Activated CD8-positive, alpha-beta memory T cell treated with anti-CD3 and anti-CD28 coated beads, Interleukin-2, amount 50 U/mL, for 1 hour (primary cell): ENCODE data around the gene ODAD2.
"Not testable (repeated sequence)": the region's sequence is repeated elsewhere in the genome, so short reads cannot be mapped to it uniquely, and the experiment has no call there.

Experiments used
- DNase-seq: peaks from one replicate; pipeline ENCODE4 v3.0.0-alpha.2; 2020; ENCODE audit errors: extremely low read depth

Gene ODAD2

GRCh38 chr10:27998954-27999275, at the start of gene ODAD2:
TSS of gene ODAD2 (minus strand) at chr10:27999079. CDS start at chr10:27995142, 3,937 bp downstream.
- no peak for DNase-seq

- no peak for DNase-seq
These were observed 48.2 kb upstream of the ODAD2 start for GRCh38 chr10:28047061-28047460.

GRCh38 chr10:28046579-28046978, 47.7 kb upstream of the ODAD2 start:
- DNase-seq = no peak

GRCh38 chr10:28043941-28044340, 45.1 kb upstream of the ODAD2 start:
- DNase-seq = no peak

GRCh38 chr10:28036587-28036986, 37.7 kb upstream of the ODAD2 start:
- no peak for DNase-seq

GRCh38 chr10:28020993-28021982, 22.4 kb upstream of the ODAD2 start:
- DNase-seq = no peak

- no peak for DNase-seq
These were observed 21.4 kb upstream of the ODAD2 start for GRCh38 chr10:28020080-28020860.

GRCh38 chr10:28014651-28015050, 15.8 kb upstream of the ODAD2 start:
- DNase-seq = no peak

- no peak for DNase-seq
These were observed 14.2 kb upstream of the ODAD2 start for GRCh38 chr10:28012990-28013515.

- DNase-seq = no peak
These were observed 11.9 kb upstream of the ODAD2 start for GRCh38 chr10:28010821-28011220.

GRCh38 chr10:28008054-28008453, 9.2 kb upstream of the ODAD2 start:
- DNase-seq = no peak

GRCh38 chr10:28001353-28001752, 2.5 kb upstream of the ODAD2 start:
- DNase-seq = no peak

GRCh38 chr10:27998178-27998953, 513 bp downstream of the ODAD2 start:
- DNase-seq = no peak

GRCh38 chr10:27997865-27998177, 1.1 kb downstream of the ODAD2 start:
- no peak for DNase-seq

GRCh38 chr10:27995311-27995710, 3.6 kb downstream of the ODAD2 start:
- DNase-seq = no peak

GRCh38 chr10:27989357-27989756, 9.5 kb downstream of the ODAD2 start:
- not testable (repeated sequence) for DNase-seq

GRCh38 chr10:27986821-27987220, 12.1 kb downstream of the ODAD2 start:
- DNase-seq = no peak

GRCh38 chr10:27982875-27983543, 15.9 kb downstream of the ODAD2 start:
- no peak for DNase-seq

GRCh38 chr10:27981744-27982143, 17.1 kb downstream of the ODAD2 start:
- no peak for DNase-seq

- not testable (repeated sequence) for DNase-seq
These were observed 28.1 kb downstream of the ODAD2 start for GRCh38 chr10:27970795-27971194.

- not testable (repeated sequence) for DNase-seq
These were observed 28.9 kb downstream of the ODAD2 start for GRCh38 chr10:27969931-27970330.
